HepG2 (cell line): ENCODE results near the gene CCL8.

Source experiments
- BCL6 ChIP-seq: IDR thresholded peaks from 2 replicates; pipeline ENCODE4 v1.6.1; 2016; ENCODE audit warnings: missing genetic modification reagents, missing compliant biosample characterization
- CTCF ChIP-seq: sonication (generic); formaldehyde crosslinking; IDR thresholded peaks from 2 replicates; pipeline ENCODE4 v1.5.0; 2020; ENCODE audit warnings: mild to moderate bottlenecking, missing genetic modification reagents, moderate library complexity
- HDAC6 ChIP-seq: fragments of 200-600 bp; sonication (generic); IDR thresholded peaks from 2 replicates; pipeline ENCODE4 v1.7.0; 2017; ENCODE audit warnings: mild to moderate bottlenecking, antibody characterized with exemption, low read length, low read depth
- HMG20A ChIP-seq: IDR thresholded peaks from 2 replicates; pipeline ENCODE4 v1.6.1; 2016; ENCODE audit warnings: borderline replicate concordance
- POLR2A ChIP-seq, 2 experiments: IDR thresholded peaks; 2 replicates each; pipeline ENCODE4 v1.6.1; 2011; ENCODE audit warnings: low read depth in 2 of 2, low read length in 2 of 2, mild to moderate bottlenecking in 1 of 2, moderate library complexity in 1 of 2; ENCODE audit not compliant: insufficient read depth in 1 of 2
- POLR2AphosphoS5 ChIP-seq: IDR thresholded peaks from 2 replicates; pipeline ENCODE4 v1.6.1; 2012; ENCODE audit warnings: low read depth, low read length
- SMARCE1 ChIP-seq: fragments of 450-650 bp; IDR thresholded peaks from 2 replicates; pipeline ENCODE4 v1.6.1; 2017; ENCODE audit warnings: borderline replicate concordance
- ZFP36L1 ChIP-seq: sonication (generic); formaldehyde crosslinking; IDR thresholded peaks from 2 replicates; pipeline ENCODE4 v1.8.0; 2022; ENCODE audit warnings: mild to moderate bottlenecking, missing genetic modification reagents, moderate library complexity
- ZFP41 ChIP-seq: sonication (generic); formaldehyde crosslinking; IDR thresholded peaks from 2 replicates; pipeline ENCODE4 v1.4.0; 2020; ENCODE audit warnings: mild to moderate bottlenecking, missing genetic modification reagents, borderline replicate concordance
- ZNF776 ChIP-seq: sonication (generic); formaldehyde crosslinking; IDR thresholded peaks from 2 replicates; pipeline ENCODE4 v1.4.0; 2020; ENCODE audit warnings: mild to moderate bottlenecking, missing genetic modification reagents
- TF ChIP-seq, protein P1 (sequence below): sonication (generic); formaldehyde crosslinking; IDR thresholded peaks from 2 replicates; pipeline ENCODE4 v1.4.0; 2020; ENCODE audit warnings: missing genetic modification reagents

- TF ChIP-seq HDAC6, result no peak
- TF ChIP-seq POLR2A (IDR thresholded peaks at IDR 0.05; ENCODE audit: insufficient read depth in 1 of 2, low read depth in 2 of 2, low read length in 2 of 2), result no peak
- TF ChIP-seq, protein P1, sequence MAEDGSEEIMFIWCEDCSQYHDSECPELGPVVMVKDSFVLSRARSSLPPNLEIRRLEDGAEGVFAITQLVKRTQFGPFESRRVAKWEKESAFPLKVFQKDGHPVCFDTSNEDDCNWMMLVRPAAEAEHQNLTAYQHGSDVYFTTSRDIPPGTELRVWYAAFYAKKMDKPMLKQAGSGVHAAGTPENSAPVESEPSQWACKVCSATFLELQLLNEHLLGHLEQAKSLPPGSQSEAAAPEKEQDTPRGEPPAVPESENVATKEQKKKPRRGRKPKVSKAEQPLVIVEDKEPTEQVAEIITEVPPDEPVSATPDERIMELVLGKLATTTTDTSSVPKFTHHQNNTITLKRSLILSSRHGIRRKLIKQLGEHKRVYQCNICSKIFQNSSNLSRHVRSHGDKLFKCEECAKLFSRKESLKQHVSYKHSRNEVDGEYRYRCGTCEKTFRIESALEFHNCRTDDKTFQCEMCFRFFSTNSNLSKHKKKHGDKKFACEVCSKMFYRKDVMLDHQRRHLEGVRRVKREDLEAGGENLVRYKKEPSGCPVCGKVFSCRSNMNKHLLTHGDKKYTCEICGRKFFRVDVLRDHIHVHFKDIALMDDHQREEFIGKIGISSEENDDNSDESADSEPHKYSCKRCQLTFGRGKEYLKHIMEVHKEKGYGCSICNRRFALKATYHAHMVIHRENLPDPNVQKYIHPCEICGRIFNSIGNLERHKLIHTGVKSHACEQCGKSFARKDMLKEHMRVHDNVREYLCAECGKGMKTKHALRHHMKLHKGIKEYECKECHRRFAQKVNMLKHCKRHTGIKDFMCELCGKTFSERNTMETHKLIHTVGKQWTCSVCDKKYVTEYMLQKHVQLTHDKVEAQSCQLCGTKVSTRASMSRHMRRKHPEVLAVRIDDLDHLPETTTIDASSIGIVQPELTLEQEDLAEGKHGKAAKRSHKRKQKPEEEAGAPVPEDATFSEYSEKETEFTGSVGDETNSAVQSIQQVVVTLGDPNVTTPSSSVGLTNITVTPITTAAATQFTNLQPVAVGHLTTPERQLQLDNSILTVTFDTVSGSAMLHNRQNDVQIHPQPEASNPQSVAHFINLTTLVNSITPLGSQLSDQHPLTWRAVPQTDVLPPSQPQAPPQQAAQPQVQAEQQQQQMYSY (CRISPR knock-in tag), result no peak
- no peak for TF ChIP-seq CTCF (CRISPR knock-in tag)
- no peak for TF ChIP-seq BCL6 (CRISPR knock-in tag)
- no peak for TF ChIP-seq HMG20A (CRISPR knock-in tag)
- no peak for TF ChIP-seq ZFP41 (CRISPR knock-in tag)
- no peak for TF ChIP-seq ZNF776 (CRISPR knock-in tag)
- no peak for TF ChIP-seq POLR2AphosphoS5
- TF ChIP-seq ZFP36L1 (CRISPR knock-in tag), result no peak
- TF ChIP-seq SMARCE1, result no peak
These were observed 27.4 kb upstream of the CCL8 start for GRCh38 chr17:34291721-34292348.
